NCI-H748 treated with DMSO at 0.1 percent for 48 hours (cell line): ENCODE measurements around the gene POLD4.

Experiments used
- DNase-seq: peaks from one replicate; lab custom pipeline; 2025; lab: John Stamatoyannopoulos, UW

Gene POLD4

DNA sequence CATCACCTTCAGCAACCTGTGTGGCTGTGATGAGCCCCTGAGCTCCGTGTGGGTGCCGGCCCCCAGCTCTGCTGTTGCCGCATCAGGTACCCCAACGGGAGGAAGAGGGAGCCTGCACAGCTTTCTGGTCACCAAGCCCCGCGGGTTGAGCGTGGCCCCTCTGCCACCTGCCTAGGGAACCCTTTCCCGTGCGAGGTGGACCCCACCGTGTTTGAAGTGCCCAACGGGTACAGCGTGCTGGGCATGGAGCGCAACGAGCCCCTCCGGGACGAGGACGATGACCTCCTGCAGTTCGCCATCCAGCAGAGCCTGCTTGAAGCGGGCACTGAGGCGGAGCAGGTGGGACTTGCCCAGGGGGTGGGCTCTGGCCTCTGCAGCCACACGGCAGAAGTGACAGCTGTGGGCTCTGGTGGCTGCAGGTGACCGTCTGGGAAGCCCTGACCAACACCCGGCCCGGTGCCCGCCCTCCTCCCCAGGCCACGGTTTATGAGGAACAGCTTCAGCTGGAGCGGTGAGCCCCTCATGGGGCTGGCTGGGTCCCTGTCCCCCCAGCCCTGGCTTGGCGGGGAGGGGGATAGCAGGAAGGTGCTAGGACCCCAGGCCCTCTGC lies 51.9 kb downstream of the POLD4 start:
- DNase-seq = no peak
